GM18520 (cell line): ENCODE measurements around the gene DNAH3.
"Not testable (repeated sequence)": the region's sequence is repeated elsewhere in the genome, so short reads cannot be mapped to it uniquely, and the experiment has no call there.

Source experiments
- ATAC-seq: cut with Tn5 transposase; IDR thresholded peaks from one replicate; pipeline ENCODE4 v1.9.1; 2021; ENCODE audit not compliant: unreplicated experiment

The DNAH3 gene

DNA sequence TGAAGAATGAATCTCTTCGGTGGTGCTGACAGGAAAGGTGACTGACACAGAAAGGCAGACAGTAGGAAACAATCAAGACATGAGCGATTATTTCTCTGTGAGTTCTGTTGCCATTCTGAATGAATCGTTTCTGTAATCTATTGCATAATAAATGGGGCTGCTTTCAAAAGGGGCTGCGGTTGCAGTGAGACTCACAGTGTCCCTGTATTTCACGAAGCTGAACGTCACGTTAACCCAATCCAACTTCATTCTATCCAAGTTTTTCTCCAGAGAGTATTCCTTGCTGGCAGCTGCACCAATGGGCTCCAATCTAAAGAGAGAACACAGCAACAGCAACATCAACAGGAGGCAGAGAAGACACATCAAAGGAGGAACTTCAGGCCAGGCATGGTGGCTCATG lies 75.4 kb downstream of the DNAH3 start:
- ATAC-seq = no peak

DNA sequence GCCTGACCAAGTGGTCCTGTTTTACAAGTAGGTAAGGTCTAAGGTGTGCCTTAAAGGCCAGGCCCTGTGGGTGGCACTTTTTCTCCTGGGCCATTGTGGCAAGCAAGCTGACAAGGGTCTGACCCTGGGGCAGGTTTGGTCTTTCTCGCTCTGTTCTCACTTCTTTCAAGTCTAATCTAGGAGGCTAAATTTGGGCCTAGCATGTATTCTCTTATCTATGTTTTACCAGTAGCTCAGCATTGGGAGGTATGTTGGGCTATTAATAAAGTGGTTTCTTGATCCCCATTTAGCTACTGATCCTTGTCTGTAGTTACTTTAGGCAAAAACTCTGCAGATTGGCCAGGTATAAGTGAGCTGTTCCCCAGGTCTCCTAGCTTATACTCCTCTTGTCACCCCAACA lies 77.7 kb downstream of the DNAH3 start:
- ATAC-seq = no peak

DNA sequence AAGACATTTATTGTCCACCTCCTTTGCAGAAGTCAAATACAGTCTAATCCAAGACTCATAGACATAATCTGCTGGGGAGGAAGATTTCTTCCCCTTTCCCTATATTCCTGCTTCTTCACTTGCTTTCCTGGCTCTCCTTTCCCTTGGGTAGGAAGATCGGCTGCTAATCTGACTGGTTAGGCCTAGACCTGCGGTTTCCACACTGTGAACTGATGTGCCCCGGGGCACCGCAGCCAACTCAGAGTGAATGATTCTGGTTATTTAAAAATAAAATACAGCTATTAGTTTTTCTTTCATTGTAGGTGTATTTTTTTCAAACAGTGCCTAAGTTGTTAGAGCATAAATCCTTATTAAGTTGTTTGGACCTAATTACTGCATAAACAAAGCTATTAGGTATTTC lies 78.9 kb downstream of the DNAH3 start:
- no peak for ATAC-seq

DNA sequence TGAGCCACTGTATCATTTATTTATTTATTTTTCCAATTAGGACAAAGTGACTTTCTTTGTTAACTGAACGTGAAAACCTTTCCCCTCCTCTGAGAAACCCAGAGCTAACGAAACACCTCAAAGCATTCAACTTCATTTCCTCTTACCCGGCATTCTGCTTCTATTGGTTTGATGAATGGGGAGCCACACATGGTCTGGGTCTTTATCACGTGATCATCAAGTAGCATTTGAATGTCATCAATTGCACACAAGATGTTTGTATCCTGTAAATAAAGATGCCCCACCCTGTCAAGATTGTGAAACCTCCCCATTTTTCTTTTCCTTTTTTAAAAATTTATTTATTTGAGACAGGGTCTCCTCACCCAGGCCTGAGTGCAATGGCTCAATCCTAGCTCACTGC lies 80.1 kb downstream of the DNAH3 start:
- no peak for ATAC-seq

DNA sequence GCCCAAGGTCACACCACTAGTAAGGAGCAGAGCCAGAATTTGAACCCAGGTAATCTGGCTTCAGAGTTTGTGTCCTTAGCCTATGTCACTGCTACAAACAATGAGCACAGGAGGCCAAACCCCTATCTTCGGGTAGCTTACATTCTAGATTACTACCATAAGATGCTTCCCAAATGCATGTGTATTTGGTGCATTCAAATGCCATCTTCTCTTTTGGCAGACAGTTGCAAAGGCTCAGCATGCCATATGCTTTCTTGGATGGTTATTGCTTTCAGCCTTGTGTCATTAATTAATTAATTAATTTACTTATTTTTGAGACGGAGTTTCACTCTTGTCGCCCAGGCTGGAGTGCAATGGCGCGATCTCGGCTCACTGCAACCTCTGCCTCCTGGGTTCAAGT lies 80.7 kb downstream of the DNAH3 start:
- no peak for ATAC-seq

GRCh38 chr16:21064203-21064602 lies 86.4 kb downstream of the DNAH3 start:
- no peak for ATAC-seq

DNA sequence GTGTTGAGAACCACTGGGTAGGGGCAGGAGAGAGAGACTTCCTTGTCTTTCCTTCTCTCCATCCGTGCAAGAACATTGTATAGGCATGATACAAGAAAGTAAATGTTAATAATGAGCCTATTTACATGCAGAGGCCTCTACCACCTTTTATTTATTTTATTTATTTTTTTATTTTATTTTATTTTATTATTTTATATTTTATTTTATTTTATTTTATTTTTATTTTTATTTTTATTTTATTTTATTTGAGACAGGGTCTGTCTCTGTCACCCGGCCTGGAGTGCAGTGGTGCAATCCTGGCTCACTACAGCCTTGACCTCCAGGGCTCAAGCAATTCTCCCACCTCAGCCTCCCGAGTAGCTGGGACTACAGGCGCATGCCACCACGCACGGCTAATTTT lies 87.3 kb downstream of the DNAH3 start:
- not testable (repeated sequence) for ATAC-seq

GRCh38 chr16:21060027-21060510 lies 90.6 kb downstream of the DNAH3 start:
- no peak for ATAC-seq

DNA sequence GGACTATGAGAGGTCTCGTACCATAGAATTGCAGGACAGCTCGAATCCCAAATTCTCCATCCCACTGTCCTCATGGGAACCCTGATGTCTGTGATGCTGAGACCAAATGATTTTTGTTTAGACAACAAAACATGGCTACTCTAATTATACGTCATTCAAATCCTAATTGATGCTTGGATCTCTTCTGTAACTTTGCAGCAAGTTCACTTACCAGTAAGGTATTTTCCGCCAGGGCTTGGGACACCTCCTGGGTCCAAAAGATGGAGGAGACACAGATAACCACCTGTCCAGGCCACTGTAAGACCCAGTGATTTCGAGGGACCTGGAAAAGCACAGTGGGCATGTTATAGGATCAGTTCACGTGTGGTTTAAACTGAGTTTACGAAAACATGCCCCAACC lies 92.8 kb downstream of the DNAH3 start:
- no peak for ATAC-seq

DNA sequence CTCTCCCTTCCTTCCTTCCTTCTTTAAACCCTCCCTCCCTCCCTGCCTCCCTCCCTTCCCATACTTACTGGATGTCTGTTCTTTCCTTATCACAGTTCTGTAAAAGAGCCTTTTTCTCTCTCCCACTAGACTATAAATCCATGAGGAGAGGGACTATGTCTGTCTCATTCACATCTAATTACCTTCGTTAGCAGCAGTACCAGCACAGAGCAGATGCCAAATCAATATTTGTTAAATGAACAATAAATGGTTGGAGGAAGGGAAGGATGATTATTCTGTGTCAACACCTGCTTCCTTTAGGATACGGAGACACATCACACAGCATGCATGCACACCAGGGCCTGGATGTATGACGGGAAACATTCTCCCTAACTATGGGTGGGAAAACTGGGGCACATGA lies 94.2 kb downstream of the DNAH3 start:
- ATAC-seq = no peak

- ATAC-seq = not testable (repeated sequence)
Observed at GRCh38 chr16:21055738-21056137, 94.9 kb downstream of the DNAH3 start.

DNA sequence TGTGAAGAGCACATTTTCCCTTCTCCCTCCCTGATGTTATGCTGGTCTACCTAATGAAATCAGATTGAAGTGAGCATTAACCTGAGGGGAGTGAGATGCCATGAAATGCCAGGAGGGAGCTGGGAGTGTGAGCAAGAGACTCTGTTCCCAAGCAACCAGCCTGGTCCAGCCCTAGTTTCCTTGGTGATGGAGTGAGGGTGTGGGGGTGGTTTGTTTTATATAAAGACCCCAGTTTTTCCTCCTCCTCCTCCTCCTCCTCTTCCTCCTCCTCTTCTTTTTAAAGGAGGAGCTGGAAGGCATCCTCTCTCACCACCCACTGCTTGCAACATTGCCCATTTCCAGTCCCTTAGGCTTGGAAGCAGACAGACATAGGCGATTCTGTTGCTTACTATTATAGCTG lies 97.1 kb downstream of the DNAH3 start:
- no peak for ATAC-seq

DNA sequence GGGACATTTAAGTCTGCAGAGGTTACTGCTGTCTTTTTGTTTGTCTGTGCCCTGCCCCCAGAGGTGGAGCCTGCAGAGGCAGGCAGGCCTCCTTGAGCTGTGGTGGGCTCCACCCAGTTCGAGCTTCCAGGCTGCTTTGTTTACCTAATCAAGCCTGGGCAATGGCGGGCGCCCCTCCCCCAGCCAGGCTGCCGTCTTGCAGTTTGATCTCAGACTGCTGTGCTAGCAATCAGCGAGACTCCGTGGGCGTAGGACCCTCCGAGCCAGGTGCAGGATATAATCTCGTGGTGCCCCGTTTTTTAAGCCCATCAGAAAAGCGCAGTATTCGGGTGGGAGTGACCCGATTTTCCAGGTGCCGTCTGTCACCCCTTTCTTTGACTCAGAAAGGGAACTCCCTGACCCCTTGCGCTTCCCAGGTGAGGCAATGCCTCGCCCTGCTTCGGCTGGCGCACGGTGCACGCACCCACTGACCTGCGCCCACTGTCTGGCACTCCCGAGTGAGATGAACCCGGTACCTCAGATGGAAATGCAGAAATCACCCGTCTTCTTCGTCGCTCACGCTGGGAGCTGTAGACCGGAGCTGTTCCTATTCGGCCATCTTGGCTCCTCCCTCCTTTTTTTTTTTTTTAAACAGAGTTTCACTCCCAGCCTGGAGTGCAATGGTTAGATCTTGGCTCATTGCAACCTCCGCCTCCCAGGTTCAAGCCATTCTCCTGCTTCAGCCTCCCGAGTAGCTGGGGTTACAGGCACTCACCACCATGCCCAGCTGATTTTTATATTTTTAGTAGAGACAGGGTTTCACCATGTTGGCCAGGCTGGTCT lies 102.3 kb downstream of the DNAH3 start:
- not testable (repeated sequence) for ATAC-seq

DNA sequence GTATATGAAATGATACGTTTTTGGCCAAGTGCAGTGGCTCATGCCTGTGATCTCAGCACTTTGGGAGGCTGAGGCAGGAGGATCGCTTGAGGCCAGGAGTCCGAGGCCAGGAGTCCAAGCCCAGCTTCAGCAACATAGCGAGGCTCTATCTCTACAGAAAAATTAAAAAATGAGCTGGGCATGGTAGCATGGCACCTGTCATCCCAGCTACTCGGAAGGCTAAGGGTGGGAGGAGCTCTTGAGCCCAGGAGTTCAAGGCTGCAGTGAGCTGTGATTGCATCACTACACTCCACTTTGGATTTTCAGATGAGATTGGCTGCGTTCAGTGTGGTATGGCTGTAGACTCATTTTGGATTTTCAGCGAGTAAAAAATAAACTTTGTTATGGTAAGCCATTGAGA lies 112.4 kb downstream of the DNAH3 start:
- ATAC-seq = no peak

- no peak for ATAC-seq
Observed at GRCh38 chr16:21037736-21038135, 112.9 kb downstream of the DNAH3 start.

- no peak for ATAC-seq
Observed at GRCh38 chr16:21037168-21037567, 113.5 kb downstream of the DNAH3 start.

DNA sequence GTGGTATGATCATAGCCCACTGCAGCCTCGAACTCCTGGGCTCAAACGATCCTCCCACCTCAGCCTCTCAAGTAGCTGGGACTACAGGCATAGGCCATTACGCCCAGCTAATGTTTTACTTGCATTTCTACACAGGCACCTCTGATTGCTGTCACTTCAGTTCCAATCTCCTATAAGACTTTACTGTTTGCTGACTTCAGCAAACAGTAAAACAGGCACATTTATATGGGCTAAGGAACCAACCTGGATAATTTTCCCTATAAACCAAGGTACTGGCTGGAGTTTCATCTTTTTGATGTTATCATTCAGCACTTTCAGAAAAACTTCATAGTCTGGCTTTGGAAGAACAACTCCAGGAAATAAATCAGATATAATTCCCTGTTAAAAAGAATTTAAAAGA lies 114.2 kb downstream of the DNAH3 start:
- ATAC-seq = no peak

DNA sequence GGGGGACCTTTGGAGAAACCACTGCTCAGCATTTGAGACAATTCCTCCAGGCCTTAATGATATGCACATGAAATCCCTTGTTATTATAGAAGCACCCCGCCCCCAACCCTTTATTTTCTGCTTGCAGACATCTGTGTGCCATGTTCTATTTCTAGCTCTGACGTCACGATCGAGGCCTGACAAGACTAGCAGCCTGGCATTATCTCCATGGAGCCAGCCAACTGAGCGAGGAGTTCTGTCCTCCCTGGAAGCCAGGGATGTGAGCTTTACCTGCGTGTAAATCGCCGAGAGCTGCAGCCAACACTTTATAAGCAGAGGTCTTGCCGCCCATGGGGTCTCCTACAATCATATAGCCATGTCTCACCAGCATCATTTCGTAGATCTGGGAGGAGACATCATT lies 116.9 kb downstream of the DNAH3 start:
- ATAC-seq = no peak

DNA sequence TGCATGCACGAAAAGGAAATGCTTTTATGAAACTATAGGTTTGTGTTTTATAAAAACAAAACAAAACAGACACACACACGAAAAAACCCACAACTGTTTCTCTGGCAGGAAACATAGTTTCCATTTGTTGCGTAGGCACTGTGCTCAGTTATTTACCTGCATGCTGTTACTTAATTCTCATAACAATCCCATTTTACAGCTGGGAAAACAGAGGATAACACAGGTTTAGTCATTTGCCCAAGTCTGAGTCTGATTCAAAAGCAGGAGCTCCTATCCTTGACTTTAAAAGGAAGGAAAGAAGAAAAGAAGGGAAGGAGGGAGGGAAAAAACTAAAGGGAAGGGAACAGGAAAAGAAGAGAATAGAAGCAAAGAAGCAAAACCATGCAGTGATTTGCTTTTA lies 117.4 kb downstream of the DNAH3 start:
- no peak for ATAC-seq

- no peak for ATAC-seq
Observed at GRCh38 chr16:21028728-21029127, 121.9 kb downstream of the DNAH3 start.

- no peak for ATAC-seq
Observed at GRCh38 chr16:21026846-21027245, 123.8 kb downstream of the DNAH3 start.

DNA sequence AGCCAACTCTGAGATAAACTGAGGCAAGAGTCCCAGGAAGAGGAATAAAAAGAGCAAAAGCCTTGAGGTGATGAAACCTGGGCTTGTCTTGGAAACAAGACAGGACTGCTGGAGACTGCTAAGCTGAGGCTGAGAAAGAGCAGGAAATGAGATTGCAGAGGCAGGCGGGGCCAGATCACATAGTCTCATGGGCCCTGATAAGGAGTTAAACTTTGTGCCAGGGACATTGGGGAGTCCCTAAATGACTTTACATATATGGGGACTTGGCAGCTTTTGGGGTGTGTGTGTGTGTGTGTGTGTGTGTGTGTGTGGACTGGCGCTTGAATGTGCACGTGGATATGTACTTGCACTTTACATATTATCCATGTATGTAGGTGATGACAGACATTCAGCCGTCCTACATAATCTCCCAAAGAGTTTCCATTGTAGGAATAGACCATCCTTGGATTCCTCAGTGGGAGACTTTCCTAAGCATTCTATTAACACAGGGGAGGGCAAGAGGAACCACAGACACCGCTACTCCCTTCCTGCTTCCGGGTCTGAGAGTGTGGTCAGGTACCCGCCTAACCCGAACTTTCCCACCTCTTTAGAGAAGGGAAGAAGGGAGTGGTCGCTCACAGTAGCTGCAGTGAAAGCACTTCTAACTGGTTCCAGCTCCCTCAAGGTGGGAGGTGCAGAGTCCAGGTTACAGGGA lies 127.0 kb downstream of the DNAH3 start:
- no peak for ATAC-seq
